CD14-positive monocyte (primary cell): ENCODE data around the gene CTBP2. TPM values are rescaled to one million over a fixed set of nuclear protein-coding genes. Genes with fewer than 3 reads are reported as not detected.

ENCODE experiments used
- DNase-seq, 3 donors: peaks; one replicate each; pipeline ENCODE4 v3.0.0-alpha.2; 2011 to 2022
- H2AFZ ChIP-seq: 2 replicates; pipeline ENCODE4 v1.6.0; 2012; ENCODE audit warnings: mild to moderate bottlenecking, low read depth, low read length, inconsistent platforms; ENCODE audit not compliant: insufficient read depth, poor library complexity, severe bottlenecking
- H3K27ac ChIP-seq, 2 donors: 1 replicate in 1 of 2; 2 replicates in 1 of 2; pipeline ENCODE4 v1.5.1; 2012 to 2013; ENCODE audit warnings: low read length in 2 of 2, control low read depth in 1 of 2, inconsistent platforms in 1 of 2, low read depth in 1 of 2, mild to moderate bottlenecking in 1 of 2
- H3K27me3 ChIP-seq, 2 donors: one replicate each; pipeline versions ENCODE4 v1.6.0 to v1.6.1; 2011 to 2013; ENCODE audit warnings: low read length in 2 of 2; ENCODE audit not compliant: control insufficient read depth in 2 of 2, insufficient read depth in 2 of 2
- H3K36me3 ChIP-seq, 2 donors: replicated peaks in 1 of 2; 1 replicate in 1 of 2; 2 replicates in 1 of 2; pipeline versions ENCODE4 v1.5.1 to v1.6.1; 2012 to 2013; ENCODE audit warnings: low read length in 2 of 2, control low read depth in 1 of 2, inconsistent platforms in 1 of 2, mild to moderate bottlenecking in 1 of 2; ENCODE audit not compliant: insufficient read depth in 2 of 2, control insufficient read depth in 1 of 2
- H3K4me1 ChIP-seq, 2 donors: 1 replicate in 1 of 2; 2 replicates in 1 of 2; pipeline versions ENCODE4 v1.5.1 to v1.6.1; 2012 to 2013; ENCODE audit warnings: low read length in 2 of 2, control low read depth in 1 of 2, inconsistent platforms in 1 of 2, mild to moderate bottlenecking in 1 of 2, moderate library complexity in 1 of 2; ENCODE audit not compliant: insufficient read depth in 2 of 2, control insufficient read depth in 1 of 2
- H3K4me2 ChIP-seq: replicated peaks from 2 replicates; pipeline ENCODE3; 2012; ENCODE audit warnings: low read length, moderate library complexity, mild to moderate bottlenecking; ENCODE audit not compliant: poor library complexity, severe bottlenecking; ENCODE audit errors: extremely low read depth
- H3K4me3 ChIP-seq, 3 experiments: fragments of 200-600 bp in 1 of 3; sonication (generic) in 1 of 3; replicated peaks in 1 of 3; 1 replicate in 2 of 3; 2 replicates in 1 of 3; pipeline ENCODE4 v1.5.1; 2011 to 2013; ENCODE audit warnings: low read length in 3 of 3, mild to moderate bottlenecking in 3 of 3, control low read depth in 2 of 3, low read depth in 2 of 3, inconsistent platforms in 1 of 3, moderate library complexity in 1 of 3
- H3K79me2 ChIP-seq: 2 replicates; pipeline ENCODE4 v1.6.0; 2012; ENCODE audit warnings: mild to moderate bottlenecking, control low read depth, inconsistent platforms, low read length, moderate library complexity; ENCODE audit not compliant: insufficient read depth
- H3K9ac ChIP-seq: 2 replicates; pipeline ENCODE4 v1.6.0; 2017; ENCODE audit warnings: low read length, mild to moderate bottlenecking; ENCODE audit not compliant: insufficient read depth, poor library complexity, severe bottlenecking
- H3K9me3 ChIP-seq, 2 donors: replicated peaks in 1 of 2; 1 replicate in 1 of 2; 2 replicates in 1 of 2; pipeline versions ENCODE4 v1.5.1 to v1.6.1; 2012 to 2013; ENCODE audit warnings: low read length in 2 of 2, control low read depth in 1 of 2; ENCODE audit not compliant: control insufficient read depth in 1 of 2, insufficient read depth in 1 of 2
- H4K20me1 ChIP-seq: 2 replicates; pipeline ENCODE4 v1.6.0; 2012; ENCODE audit warnings: mild to moderate bottlenecking, low read length, control low read depth, moderate library complexity; ENCODE audit not compliant: insufficient read depth
- H3K27ac Mint-ChIP-seq, 7 donors: one replicate each; pipeline ENCODE4 v1.8.0; 2020; ENCODE audit warnings: mild to moderate bottlenecking in 7 of 7, mixed read lengths in 7 of 7, moderate library complexity in 6 of 7, inconsistent platforms in 2 of 7
- H3K27me3 Mint-ChIP-seq, 3 donors: one replicate each; pipeline ENCODE4 v1.8.0; 2021 to 2022; ENCODE audit warnings: low read depth in 3 of 3, mild to moderate bottlenecking in 3 of 3, mixed read lengths in 3 of 3, moderate library complexity in 3 of 3, inconsistent platforms in 1 of 3
- H3K36me3 Mint-ChIP-seq, 2 donors: one replicate each; pipeline ENCODE4 v1.8.0; 2020; ENCODE audit warnings: mixed read lengths in 2 of 2, inconsistent platforms in 1 of 2, mild to moderate bottlenecking in 1 of 2
- H3K4me1 Mint-ChIP-seq: one replicate; pipeline ENCODE4 v1.8.0; 2020; ENCODE audit warnings: mild to moderate bottlenecking, mixed read lengths
- H3K4me3 Mint-ChIP-seq, 2 donors: one replicate each; pipeline ENCODE4 v1.8.0; 2020; ENCODE audit warnings: mild to moderate bottlenecking in 2 of 2, mixed read lengths in 2 of 2, moderate library complexity in 1 of 2
- H3K9me3 Mint-ChIP-seq, 7 donors: one replicate each; pipeline ENCODE4 v1.8.0; 2020 to 2022; ENCODE audit warnings: mixed read lengths in 7 of 7, mild to moderate bottlenecking in 6 of 7, moderate library complexity in 6 of 7, inconsistent platforms in 2 of 7
- CTCF ChIP-seq: fragments of 200-600 bp; IDR thresholded peaks from one replicate; pipeline ENCODE4 v1.8.0; 2022; ENCODE audit warnings: antibody characterized with exemption, mild to moderate bottlenecking
- WGBS: methylation state at CpG from one replicate; pipeline ENCODE4 v1.1.5; 2013; ENCODE audit warnings: missing lambda C conversion rate; ENCODE audit not compliant: insufficient coverage; 5-methylcytosine and 5-hydroxymethylcytosine counted together
- intact Hi-C, 2 donors: fragments of 100-400 bp; cut with micrococcal nuclease; formaldehyde crosslinking; loops; one replicate each; pipeline versions ENCODE4 v1.15.0 to v1.15.1; 2023
- polyA plus RNA-seq, 3 donors: library from polyadenylated mRNA; depleted of rRNA in 1 of 3; unstranded in 2 of 3; stranded (reverse) in 1 of 3; fragments of 300-500 nt in 2 of 3; fragments of >200 nt in 1 of 3; fragmentation: Illumina TruSeq in 2 of 3; gene quantifications; 1 replicate in 2 of 3; 2 replicates in 1 of 3; pipeline ENCODE4 v1.2.3, GENCODE V29; 2012 to 2021

Gene CTBP2
- polyA plus RNA-seq, 3 donors, result 40.9 to 87.1 (median 41.1) TPM

DNA sequence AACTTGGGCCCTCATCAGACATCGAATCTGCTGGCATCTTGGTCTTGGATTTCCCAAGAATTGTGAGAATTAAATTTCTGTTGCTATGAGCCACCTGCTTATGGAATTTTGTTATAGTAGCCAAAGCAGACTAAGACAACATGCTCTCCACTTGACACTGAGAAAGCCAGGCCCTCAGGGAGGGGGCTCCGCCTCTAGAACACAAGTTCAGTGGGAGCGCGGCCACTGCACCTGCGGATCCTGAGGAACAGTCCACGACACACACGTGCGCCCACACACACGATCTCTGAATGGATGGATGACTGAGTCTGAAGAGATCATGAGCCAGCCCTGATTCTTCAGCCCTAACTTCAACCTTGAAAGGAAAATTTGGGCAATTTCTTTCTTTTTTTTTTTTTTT, 73.7 kb downstream of the CTBP2 start:
- H3K9me3 ChIP-seq, result no peaks in the 10 kb centered on the region
- no peak overlapping the region for H3K4me2 ChIP-seq
- Mint-ChIP-seq H3K9me3 (no peaks in the 10 kb centered on the region), H3K27ac (peak overlapping the region in 2 of 7 donors; percentile 53 to 68), H3K27me3 (no peaks in the 10 kb centered on the region), H3K36me3 (peaks cover 39 to 76% of the 10 kb centered on the region in 2 donors), H3K4me1 (no peaks in the 10 kb centered on the region), H3K4me3 (no peak overlapping the region)
- H3K27ac ChIP-seq, result no peak overlapping the region
- 97% methylated on average over 8 of the region's 9 CpGs for WGBS
- H3K27me3 ChIP-seq, result no peaks in the 10 kb centered on the region
- H3K4me3 ChIP-seq, result no peak overlapping the region
- no peak for DNase-seq
- H3K36me3 ChIP-seq, result peaks cover 29 to 89% of the 10 kb centered on the region in 2 donors
- H3K79me2 ChIP-seq, result peaks cover 98% of the 10 kb centered on the region
- intact Hi-C loops, result no loop called here
- no peak overlapping the region for H2AFZ ChIP-seq
- H3K4me1 ChIP-seq, result no peaks in the 10 kb centered on the region
- no peak for TF ChIP-seq CTCF
- H3K9ac ChIP-seq, result no peak overlapping the region
- peaks cover 100% of the 10 kb centered on the region for H4K20me1 ChIP-seq

- DNase-seq, result no peak
- Histone ChIP-seq H3K4me2 (no peak overlapping the region), H3K4me1 (no peaks in the 10 kb centered on the region), H4K20me1 (peaks cover 100% of the 10 kb centered on the region), H3K36me3 (peaks cover 31 to 89% of the 10 kb centered on the region in 2 donors), H3K9me3 (no peaks in the 10 kb centered on the region), H2AFZ (no peak overlapping the region), H3K27me3 (no peaks in the 10 kb centered on the region), H3K27ac (peak overlapping the region in 1 of 2 donors; percentile 31), H3K79me2 (peaks cover 98% of the 10 kb centered on the region), H3K9ac (no peak overlapping the region), H3K4me3 (no peak overlapping the region)
- H3K27ac Mint-ChIP-seq, result peak overlapping the region in 4 of 7 donors; percentile 26 to 70 (median 50)
- H3K4me1 Mint-ChIP-seq, result peaks cover under 1% of the 10 kb centered on the region
- intact Hi-C loops, result no loop called here
- H3K4me3 Mint-ChIP-seq, result no peak overlapping the region
- TF ChIP-seq CTCF, result no peak
- no peaks in the 10 kb centered on the region for H3K9me3 Mint-ChIP-seq
- peaks cover 51 to 83% of the 10 kb centered on the region in 2 donors for H3K36me3 Mint-ChIP-seq
- no peaks in the 10 kb centered on the region for H3K27me3 Mint-ChIP-seq
- 100% methylated on average over 9 of the region's 17 CpGs for WGBS
Observed at GRCh38 chr10:125085258-125086054, 74.9 kb downstream of the CTBP2 start.
